Activated naive CD4-positive, alpha-beta T cell treated with anti-CD3 and anti-CD28 coated beads for 36 hours (primary cell): ENCODE measurements around the gene CCDC171. TPM values are rescaled to one million over a fixed set of nuclear protein-coding genes. Genes with fewer than 3 reads are reported as not detected.
"Not testable (repeated sequence)": the region's sequence is repeated elsewhere in the genome, so short reads cannot be mapped to it uniquely, and the experiment has no call there.

Experiments used
- CTCF ChIA-PET: fragments of 350-600 bp; sonication (Branson Sonifier 250); formaldehyde crosslinking; loops from one replicate; lab custom pipeline; 2021; ENCODE audit warnings: antibody characterized with exemption; lab: Charles Lee
- DNase-seq: peaks from one replicate; pipeline ENCODE4 v3.0.0-alpha.2; 2020
- H3K27ac Mint-ChIP-seq: one replicate; pipeline ENCODE4 v1.8.0; 2021; ENCODE audit warnings: mild to moderate bottlenecking, mixed read lengths
- H3K27me3 Mint-ChIP-seq: one replicate; pipeline ENCODE4 v1.8.0; 2021; ENCODE audit warnings: low read depth, mixed read lengths
- H3K36me3 Mint-ChIP-seq: one replicate; pipeline ENCODE4 v1.8.0; 2021; ENCODE audit warnings: low read depth, mixed read lengths
- H3K4me1 Mint-ChIP-seq: one replicate; pipeline ENCODE4 v1.8.0; 2021; ENCODE audit warnings: low read depth, mixed read lengths
- H3K4me3 Mint-ChIP-seq: one replicate; pipeline ENCODE4 v1.8.0; 2021; ENCODE audit warnings: mild to moderate bottlenecking, moderate library complexity, mixed read lengths
- H3K9me3 Mint-ChIP-seq: one replicate; pipeline ENCODE4 v1.8.0; 2021; ENCODE audit warnings: mixed read lengths
- intact Hi-C: fragments of 100-400 bp; cut with micrococcal nuclease; formaldehyde crosslinking; loops from one replicate; pipeline ENCODE4 v1.15.1; 2023
- total RNA-seq, 2 experiments: library from RNA; stranded (reverse); gene quantifications; one replicate each; pipeline ENCODE4 v1.2.3, GENCODE V29; 2021

The CCDC171 gene
- total RNA-seq, 2 experiments from 2014 or later: 2.0 to 2.7 TPM

GRCh38 chr9:15524845-15525455 is 27.9 kb upstream of the CCDC171 start:
- Mint-ChIP-seq H3K9me3 (no peaks in the 10 kb centered on the region), H3K4me1 (peaks cover 5% of the 10 kb centered on the region), H3K27ac (no peak overlapping the region), H3K27me3 (no peaks in the 10 kb centered on the region), H3K4me3 (no peak overlapping the region), H3K36me3 (no peaks in the 10 kb centered on the region)
- intact Hi-C loops: no loop called here
- no peak for DNase-seq
- CTCF ChIA-PET: no interaction called here

- no peak for DNase-seq
- no peaks in the 10 kb centered on the region for H3K36me3 Mint-ChIP-seq
- H3K4me3 Mint-ChIP-seq: no peak overlapping the region
- no peaks in the 10 kb centered on the region for H3K27me3 Mint-ChIP-seq
- no peaks in the 10 kb centered on the region for H3K9me3 Mint-ChIP-seq
- intact Hi-C loops: no loop called here
- peaks cover 5% of the 10 kb centered on the region for H3K4me1 Mint-ChIP-seq
- H3K27ac Mint-ChIP-seq: no peak overlapping the region
- CTCF ChIA-PET: no interaction called here
Measured at GRCh38 chr9:15525958-15526357, 26.9 kb upstream of the CCDC171 start.

DNA sequence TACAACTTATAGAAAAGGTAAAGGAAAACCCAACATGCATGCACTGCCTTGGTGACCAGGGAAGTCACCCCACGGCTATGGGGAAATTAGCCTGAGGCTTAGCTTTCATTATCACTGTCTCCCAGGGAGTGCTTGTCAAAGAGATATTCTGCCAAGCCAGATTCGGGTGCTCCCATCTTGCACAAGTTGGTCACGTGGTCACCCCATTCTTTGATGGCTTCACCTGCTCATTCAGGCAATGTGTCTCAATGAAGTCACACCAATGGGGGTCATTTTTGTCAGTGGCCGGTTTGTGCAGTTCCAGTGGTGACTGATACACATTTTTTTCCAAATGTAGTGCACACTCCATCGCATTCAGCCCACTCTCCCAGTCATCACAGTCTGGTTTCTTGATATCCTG is 25.8 kb upstream of the CCDC171 start:
- CTCF ChIA-PET, H3K27me3 Mint-ChIP-seq, H3K36me3 Mint-ChIP-seq, H3K4me3 Mint-ChIP-seq, H3K27ac Mint-ChIP-seq, DNase-seq, H3K9me3 Mint-ChIP-seq, intact Hi-C loops, H3K4me1 Mint-ChIP-seq: not testable (repeated sequence)

GRCh38 chr9:15529566-15530324 is 23.1 kb upstream of the CCDC171 start:
- peaks cover 11% of the 10 kb centered on the region for H3K4me1 Mint-ChIP-seq
- no peaks in the 10 kb centered on the region for H3K9me3 Mint-ChIP-seq
- no peak for DNase-seq
- no peak overlapping the region for H3K4me3 Mint-ChIP-seq
- H3K27ac Mint-ChIP-seq: no peak overlapping the region
- no peaks in the 10 kb centered on the region for H3K27me3 Mint-ChIP-seq
- H3K36me3 Mint-ChIP-seq: no peaks in the 10 kb centered on the region
- CTCF ChIA-PET: interaction anchor here (2.8 kb wide), 1 partner anchor 18 kb away, joined by 7 read pairs; the partner anchor contains the start of gene PSIP1
- intact Hi-C loops: loop anchor here (5.0 kb wide), 1 partner anchor 232 kb away; no protein-coding TSS in a partner anchor

- Mint-ChIP-seq H3K27me3 (no peaks in the 10 kb centered on the region), H3K4me1 (peaks cover 11% of the 10 kb centered on the region), H3K9me3 (no peaks in the 10 kb centered on the region), H3K36me3 (no peaks in the 10 kb centered on the region), H3K4me3 (no peak overlapping the region), H3K27ac (no peak overlapping the region)
- peak; percentile 28 for DNase-seq
- intact Hi-C loops: loop anchor here (5.0 kb wide), 1 partner anchor 234 kb away; no protein-coding TSS in a partner anchor
- CTCF ChIA-PET: interaction anchor here (1.0 to 2.8 kb wide), 3 partner anchors 9 to 20 kb away, joined by 3 to 7 read pairs (median 5); partner anchors contain the start of gene PSIP1
Measured at GRCh38 chr9:15531380-15531779, 21.5 kb upstream of the CCDC171 start.

DNA sequence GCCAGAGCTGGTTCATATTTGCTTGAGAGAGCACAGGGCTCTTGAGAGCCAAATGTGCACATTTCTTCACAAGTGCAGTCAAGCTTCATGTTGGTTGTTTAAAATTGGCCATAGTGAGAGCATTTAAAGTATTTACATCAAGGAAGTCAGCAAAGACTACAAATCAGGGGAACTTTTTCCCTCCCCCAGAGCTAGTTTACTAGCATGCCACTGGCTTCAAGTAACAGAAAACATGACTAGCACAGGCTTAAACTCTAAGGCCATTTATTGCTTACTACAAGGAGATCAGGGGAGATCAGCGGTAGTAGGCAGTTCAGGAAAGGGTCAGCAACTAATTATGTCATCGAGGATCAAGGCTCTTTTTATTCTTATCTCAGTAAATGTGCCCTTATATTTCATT is 11.0 kb upstream of the CCDC171 start:
- CTCF ChIA-PET: interaction anchor here (0.6 to 1.0 kb wide), 5 partner anchors 9 to 186 kb away, joined by 3 read pairs; no protein-coding TSS in a partner anchor
- H3K4me3 Mint-ChIP-seq: no peak overlapping the region
- no peaks in the 10 kb centered on the region for H3K36me3 Mint-ChIP-seq
- no peak for DNase-seq
- no peaks in the 10 kb centered on the region for H3K9me3 Mint-ChIP-seq
- H3K4me1 Mint-ChIP-seq: no peaks in the 10 kb centered on the region
- no peak overlapping the region for H3K27ac Mint-ChIP-seq
- peaks cover 2% of the 10 kb centered on the region for H3K27me3 Mint-ChIP-seq
- intact Hi-C loops: no loop called here

GRCh38 chr9:15542624-15543023 is 10.2 kb upstream of the CCDC171 start:
- intact Hi-C loops: no loop called here
- H3K9me3 Mint-ChIP-seq: no peaks in the 10 kb centered on the region
- no peak overlapping the region for H3K27ac Mint-ChIP-seq
- H3K27me3 Mint-ChIP-seq: peaks cover 2% of the 10 kb centered on the region
- CTCF ChIA-PET: interaction anchor here (0.8 to 1.2 kb wide), 4 partner anchors 8 to 10 kb away, joined by 3 read pairs; no protein-coding TSS in a partner anchor
- no peak overlapping the region for H3K4me3 Mint-ChIP-seq
- H3K36me3 Mint-ChIP-seq: no peaks in the 10 kb centered on the region
- H3K4me1 Mint-ChIP-seq: no peaks in the 10 kb centered on the region
- no peak for DNase-seq

GRCh38 chr9:15543047-15543813 is 9.6 kb upstream of the CCDC171 start:
- intact Hi-C loops: no loop called here

GRCh38 chr9:15549611-15550010 is 3.2 kb upstream of the CCDC171 start:
- Mint-ChIP-seq H3K4me3 (no peak overlapping the region), H3K36me3 (no peaks in the 10 kb centered on the region), H3K9me3 (no peaks in the 10 kb centered on the region), H3K27ac (no peak overlapping the region), H3K4me1 (peaks cover 5% of the 10 kb centered on the region), H3K27me3 (peaks cover 2% of the 10 kb centered on the region)
- DNase-seq: no peak
- CTCF ChIA-PET: no interaction called here
- intact Hi-C loops: loop anchor here (5.0 kb wide), 1 partner anchor 342 kb away; no protein-coding TSS in a partner anchor

More at GRCh38 chr9:15543047-15543813, 9.6 kb upstream of the CCDC171 start:
- no peaks in the 10 kb centered on the region for H3K36me3 Mint-ChIP-seq
- H3K9me3 Mint-ChIP-seq: no peaks in the 10 kb centered on the region
- H3K4me1 Mint-ChIP-seq: no peaks in the 10 kb centered on the region
- peaks cover 2% of the 10 kb centered on the region for H3K27me3 Mint-ChIP-seq
- H3K4me3 Mint-ChIP-seq: no peak overlapping the region
- no peak overlapping the region for H3K27ac Mint-ChIP-seq
- no peak for DNase-seq
- CTCF ChIA-PET: interaction anchor here (1.1 to 1.2 kb wide), 2 partner anchors 10 to 27 kb away, joined by 3 read pairs; no protein-coding TSS in a partner anchor

DNA sequence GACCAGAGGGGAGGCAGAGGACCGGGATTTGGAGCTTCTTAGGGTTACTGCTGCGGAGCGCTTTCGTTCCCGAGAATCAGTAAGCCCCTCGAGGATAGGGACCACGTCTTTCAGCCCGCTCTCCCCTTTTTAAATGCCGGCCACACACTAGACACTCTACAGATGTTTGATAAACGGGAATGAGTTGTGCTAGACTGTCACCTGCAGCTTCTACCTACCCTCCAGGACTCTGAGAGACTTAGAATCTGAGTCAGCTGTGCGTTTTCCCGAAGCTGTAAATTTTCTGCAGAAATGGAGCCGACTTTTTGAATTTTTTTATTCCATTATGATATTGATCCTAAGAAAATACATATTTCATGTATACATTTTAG is 670 bp downstream of the CCDC171 start:
- intact Hi-C loops: loop anchor here (2.0 to 5.0 kb wide), 3 partner anchors 255 to 561 kb away; no protein-coding TSS in a partner anchor
- CTCF ChIA-PET: interaction anchor here (0.8 to 2.1 kb wide), 11 partner anchors 20 to 310 kb away, joined by 3 to 12 read pairs (median 3); no protein-coding TSS in a partner anchor
- H3K4me3 Mint-ChIP-seq: peak overlapping the region; percentile 86
- peaks cover 5% of the 10 kb centered on the region for H3K4me1 Mint-ChIP-seq
- no peaks in the 10 kb centered on the region for H3K9me3 Mint-ChIP-seq
- no peaks in the 10 kb centered on the region for H3K27me3 Mint-ChIP-seq
- H3K27ac Mint-ChIP-seq: peak overlapping the region; percentile 5
- no peak for DNase-seq
- no peaks in the 10 kb centered on the region for H3K36me3 Mint-ChIP-seq

- CTCF ChIA-PET: interaction anchor here (1.0 kb wide), 1 partner anchor 27 kb away, joined by 3 read pairs; no protein-coding TSS in a partner anchor
- DNase-seq: no peak
- no peaks in the 10 kb centered on the region for H3K9me3 Mint-ChIP-seq
- H3K4me3 Mint-ChIP-seq: no peak overlapping the region
- H3K27me3 Mint-ChIP-seq: no peaks in the 10 kb centered on the region
- peaks cover 2% of the 10 kb centered on the region for H3K36me3 Mint-ChIP-seq
- no peak overlapping the region for H3K27ac Mint-ChIP-seq
- intact Hi-C loops: no loop called here
- no peaks in the 10 kb centered on the region for H3K4me1 Mint-ChIP-seq
Measured at GRCh38 chr9:15570769-15571168, 17.9 kb downstream of the CCDC171 start.
